VCaP (cell line): Measurements from ENCODE around the gene ATP10A.
A peak's percentile ranks its signal among the peaks of the same experiment; 100 is the strongest.

Experiments used
- H3K27ac ChIP-seq: fragments of 450-650 bp; 2 replicates; pipeline ENCODE4 v1.5.1; 2017
- CTCF ChIP-seq: fragments of 450-650 bp; conservative IDR thresholded peaks from 2 replicates; pipeline ENCODE4 v1.5.1; 2017; ENCODE audit warnings: mild to moderate bottlenecking, moderate library complexity

ATP10A gene

DNA sequence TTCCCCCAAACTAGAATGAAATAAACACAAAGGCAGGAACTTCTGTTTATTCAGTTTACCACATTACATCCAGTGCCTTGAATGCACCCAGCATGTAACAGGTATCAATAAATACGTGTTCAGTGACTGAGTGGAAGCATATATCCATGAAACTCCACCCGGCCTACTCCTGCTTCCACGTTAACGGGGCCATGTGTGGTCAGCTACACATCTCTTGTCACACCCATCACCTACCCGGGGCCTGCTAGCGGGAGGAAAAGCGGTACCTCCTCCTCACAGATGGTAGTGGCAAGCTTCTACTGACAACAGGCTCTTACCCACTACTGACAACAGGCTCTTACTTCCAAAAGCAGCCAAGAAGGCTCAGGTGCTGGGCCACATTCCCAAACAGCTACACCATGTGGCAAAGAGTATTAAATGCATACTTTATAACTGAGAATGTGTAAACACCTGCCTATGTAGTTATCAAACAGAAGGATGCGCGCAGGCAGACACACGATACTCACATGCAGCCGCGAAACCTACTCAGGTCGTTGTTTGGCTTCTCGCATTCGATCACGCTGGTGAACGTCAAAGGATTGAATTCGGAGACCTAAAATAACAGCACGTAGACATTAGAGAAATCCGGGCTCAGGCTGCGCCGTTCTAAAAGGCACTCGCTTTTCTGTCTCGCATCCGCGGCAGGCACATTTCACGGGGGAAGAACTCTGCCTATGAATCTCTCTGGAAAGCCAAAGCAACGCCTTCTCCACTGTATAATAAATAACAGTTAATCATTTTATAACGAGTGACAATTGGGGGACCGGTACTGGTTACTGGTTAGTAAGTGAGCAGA lies 127.4 kb downstream of the ATP10A start:
- TF ChIP-seq CTCF = peak; percentile 53

DNA sequence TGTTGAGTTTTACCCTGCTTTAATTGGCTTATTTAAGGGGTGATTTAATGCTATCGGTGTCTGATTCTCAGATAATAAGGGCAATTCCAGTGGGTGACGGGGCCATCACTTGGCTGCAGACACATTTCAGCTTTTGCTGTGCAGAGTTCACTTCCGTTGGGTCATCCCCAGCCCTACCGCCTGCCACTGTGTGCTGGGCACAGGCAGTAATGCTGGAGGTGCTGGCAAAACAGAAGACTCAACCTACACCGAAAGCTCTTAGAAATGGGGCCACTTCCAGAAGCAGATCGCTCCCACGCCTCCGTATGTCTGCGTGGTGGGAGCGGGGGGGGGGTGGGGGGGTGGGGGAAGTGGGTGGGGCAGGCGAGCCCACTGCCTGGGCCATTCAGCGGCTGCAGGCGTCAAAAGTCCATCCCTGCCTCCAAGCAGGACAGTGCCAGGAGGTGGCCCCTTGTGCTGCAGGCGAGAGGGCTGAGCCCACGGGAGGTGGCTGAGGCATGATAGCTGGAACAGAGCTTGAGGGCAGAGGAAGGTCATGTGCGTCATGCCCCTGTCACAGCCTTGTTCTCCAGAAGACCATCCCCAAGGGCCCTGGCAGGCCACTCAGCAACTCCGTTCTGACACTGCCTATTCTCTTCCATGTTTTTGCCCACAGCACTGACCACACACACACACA lies 128.3 kb downstream of the ATP10A start:
- H3K27ac ChIP-seq = no peak overlapping the region
- TF ChIP-seq CTCF = no peak

More for the DNA sequence above, 127.4 kb downstream of the ATP10A start:
- H3K27ac ChIP-seq = no peak overlapping the region

GRCh38 chr15:25733856-25734679 lies 129.1 kb downstream of the ATP10A start:
- no peak for TF ChIP-seq CTCF
- H3K27ac ChIP-seq = no peak overlapping the region

- H3K27ac ChIP-seq = no peak overlapping the region
Measured at GRCh38 chr15:25733036-25733855, 129.9 kb downstream of the ATP10A start.

DNA sequence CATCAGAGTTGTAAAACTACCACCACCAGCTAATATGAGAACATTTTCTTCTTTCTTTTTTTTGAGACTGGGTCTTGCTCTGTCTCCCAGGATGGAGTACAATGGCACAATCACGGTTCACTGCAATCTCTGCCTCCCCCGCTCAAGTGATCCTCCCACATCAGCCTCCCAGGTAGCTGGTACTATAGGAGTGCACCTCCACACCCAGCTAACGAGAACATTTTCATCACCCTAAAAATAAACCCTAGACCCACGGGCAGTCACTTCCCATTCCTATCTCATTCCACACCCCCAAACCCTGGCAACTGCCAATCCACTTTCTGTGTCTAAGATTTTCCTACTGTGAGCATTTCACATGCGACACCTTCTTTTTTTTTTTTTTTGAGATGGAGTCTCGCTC lies 130.9 kb downstream of the ATP10A start:
- no peak overlapping the region for H3K27ac ChIP-seq

More at GRCh38 chr15:25733036-25733855, 129.9 kb downstream of the ATP10A start:
- TF ChIP-seq CTCF = no peak

GRCh38 chr15:25731411-25731810 lies 131.7 kb downstream of the ATP10A start:
- TF ChIP-seq CTCF = no peak
- H3K27ac ChIP-seq = no peak overlapping the region

More for the DNA sequence above, 130.9 kb downstream of the ATP10A start:
- no peak for TF ChIP-seq CTCF
